ENCODE results near the gene NAALADL2. TPM values are rescaled to one million over a fixed set of nuclear protein-coding genes. Genes with fewer than 3 reads are reported as not detected.

NAALADL2 gene
- total and polyA plus RNA-seq, 2 donors from 2014 or later = 2.0 to 20.2 TPM

- Histone ChIP-seq H3K9me3 (ENCODE audit: control insufficient read depth in 2 of 3, insufficient read depth in 1 of 3, low read length in 3 of 3) (no peaks in the 10 kb centered on the region), H3K36me3 (ENCODE audit: control insufficient read depth in 2 of 3, insufficient read depth in 3 of 3, low read length in 3 of 3) (no peaks in the 10 kb centered on the region), H3K27ac (ENCODE audit: low read depth in 2 of 2, low read length in 2 of 2) (no peak overlapping the region), H3K4me3 (ENCODE audit: low read length in 3 of 3) (no peak overlapping the region), H3K9ac (ENCODE audit: low read length in 3 of 3) (no peak overlapping the region), H3K4me1 (ENCODE audit: control insufficient read depth in 2 of 3, insufficient read depth in 2 of 3, low read depth in 1 of 3, low read length in 3 of 3) (no peaks in the 10 kb centered on the region), H3K27me3 (ENCODE audit: control insufficient read depth, insufficient read depth, low read length) (no peaks in the 10 kb centered on the region)
- intact Hi-C loops (cut with DNase I) = no loop called here
- FAIRE-seq (peak; percentile 6), DNase-seq (no peak)
- no peak for TF ChIP-seq CTCF (IDR thresholded peaks at IDR 0.05; ENCODE audit: borderline replicate concordance, extremely low read depth, insufficient read depth)
Measured at GRCh38 chr3:174907628-174908407, 48.7 kb downstream of the NAALADL2 start.

GRCh38 chr3:174931473-174932353, 72.6 kb downstream of the NAALADL2 start:
- no peaks in the 10 kb centered on the region for H3K36me3 ChIP-seq (ENCODE audit: control insufficient read depth in 2 of 3, insufficient read depth in 3 of 3, low read length in 3 of 3)
- no peaks in the 10 kb centered on the region for H3K27me3 ChIP-seq (ENCODE audit: control insufficient read depth, insufficient read depth, low read length)
- H3K9me3 ChIP-seq (ENCODE audit: control insufficient read depth in 2 of 3, insufficient read depth in 1 of 3, low read length in 3 of 3) = no peaks in the 10 kb centered on the region
- FAIRE-seq (no peak), DNase-seq (no peak)
- H3K9ac ChIP-seq (ENCODE audit: low read length in 3 of 3) = no peak overlapping the region
- no peak overlapping the region for H3K27ac ChIP-seq (ENCODE audit: low read depth in 2 of 2, low read length in 2 of 2)
- no peak for TF ChIP-seq CTCF (IDR thresholded peaks at IDR 0.05; ENCODE audit: borderline replicate concordance, extremely low read depth, insufficient read depth)
- intact Hi-C loops (cut with DNase I) = no loop called here
- no peak overlapping the region for H3K4me3 ChIP-seq (ENCODE audit: low read length in 3 of 3)
- no peaks in the 10 kb centered on the region for H3K4me1 ChIP-seq (ENCODE audit: control insufficient read depth in 2 of 3, insufficient read depth in 2 of 3, low read depth in 1 of 3, low read length in 3 of 3)

GRCh38 chr3:174936590-174936989, 77.5 kb downstream of the NAALADL2 start:
- Histone ChIP-seq H3K4me3 (ENCODE audit: low read length in 3 of 3) (no peak overlapping the region), H3K4me1 (ENCODE audit: control insufficient read depth in 2 of 3, insufficient read depth in 2 of 3, low read depth in 1 of 3, low read length in 3 of 3) (no peaks in the 10 kb centered on the region), H3K27me3 (ENCODE audit: control insufficient read depth, insufficient read depth, low read length) (no peaks in the 10 kb centered on the region), H3K9ac (ENCODE audit: low read length in 3 of 3) (no peak overlapping the region), H3K36me3 (ENCODE audit: control insufficient read depth in 2 of 3, insufficient read depth in 3 of 3, low read length in 3 of 3) (no peaks in the 10 kb centered on the region), H3K9me3 (ENCODE audit: control insufficient read depth in 2 of 3, insufficient read depth in 1 of 3, low read length in 3 of 3) (peaks cover 0 to 5% (median 0%) of the 10 kb centered on the region in 3 donors), H3K27ac (ENCODE audit: low read depth in 2 of 2, low read length in 2 of 2) (no peak overlapping the region)
- intact Hi-C loops (cut with DNase I) = no loop called here
- DNase-seq (no peak), FAIRE-seq (no peak)
- no peak for TF ChIP-seq CTCF (IDR thresholded peaks at IDR 0.05; ENCODE audit: borderline replicate concordance, extremely low read depth, insufficient read depth)

Data from kidney (tissue), 14 donors.